Central memory CD4-positive, alpha-beta T cell (primary cell): ENCODE results near the gene ABHD12.
A peak's percentile ranks its signal among the peaks of the same experiment; 100 is the strongest.
"Not testable (repeated sequence)": the region's sequence is repeated elsewhere in the genome, so short reads cannot be mapped to it uniquely, and the experiment has no call there.

Source experiments
- DNase-seq: peaks from one replicate; pipeline ENCODE4 v3.0.0; 2022
- total RNA-seq, 3 experiments: gene quantifications; one replicate each; lab custom pipeline; 2026; lab: John Stamatoyannopoulos, UW

The ABHD12 gene
- 23.4 to 30.1 (median 27.9) reads per million in 3 experiments for total RNA-seq

GRCh38 chr20:25390538-25391528, at the start of gene ABHD12:
ABHD12 (minus strand) TSS chr20:25390835; CDS start chr20:25390703, 132 bp downstream.
- peak; percentile 92 for DNase-seq

- DNase-seq, result no peak
Observed at GRCh38 chr20:25439328-25439727, 48.7 kb upstream of the ABHD12 start.

- no peak for DNase-seq
Observed at GRCh38 chr20:25437153-25437581, 46.5 kb upstream of the ABHD12 start.

DNA sequence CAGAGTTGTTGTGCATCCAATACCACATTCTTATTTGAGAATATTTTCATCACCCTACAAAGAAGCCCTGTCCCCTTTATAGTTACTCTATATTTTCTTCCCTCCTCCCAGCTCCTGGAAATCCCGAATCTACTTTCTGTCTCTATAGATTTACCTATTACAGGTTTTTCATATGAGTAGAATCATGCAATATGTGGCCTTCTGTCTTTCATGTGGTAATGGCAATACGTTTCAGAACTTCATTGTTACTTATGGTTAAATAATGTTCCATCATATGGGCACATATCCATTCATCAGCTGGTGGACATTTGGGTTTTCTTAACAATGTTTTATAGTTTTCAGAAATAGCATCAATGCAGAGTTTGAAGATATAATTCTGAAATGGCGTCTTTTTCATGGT, 33.9 kb upstream of the ABHD12 start:
- DNase-seq, result no peak

GRCh38 chr20:25422032-25422431, 31.4 kb upstream of the ABHD12 start:
- DNase-seq, result no peak

- no peak for DNase-seq
Observed at GRCh38 chr20:25421102-25421501, 30.5 kb upstream of the ABHD12 start.

- DNase-seq, result no peak
Observed at GRCh38 chr20:25418776-25419175, 28.1 kb upstream of the ABHD12 start.

GRCh38 chr20:25408890-25409289, 18.3 kb upstream of the ABHD12 start:
- DNase-seq, result no peak

DNA sequence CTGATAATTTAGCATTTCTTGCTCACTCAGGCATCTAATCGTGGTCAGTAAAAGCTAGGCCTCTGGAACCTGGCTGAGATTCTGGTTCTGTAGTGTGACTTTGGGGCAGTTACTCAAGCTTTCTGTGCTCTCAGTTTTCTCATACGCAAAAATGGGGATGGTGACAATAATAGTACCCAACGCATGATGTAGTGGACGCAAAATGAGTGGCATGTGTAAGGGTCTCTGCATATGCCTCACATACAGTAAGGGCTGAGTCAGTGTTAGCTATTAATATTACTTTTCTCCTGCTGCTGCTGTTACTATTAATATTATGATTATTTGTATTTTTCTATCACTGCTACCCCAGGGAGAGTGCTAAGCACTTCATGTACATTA, 17.5 kb upstream of the ABHD12 start:
- no peak for DNase-seq

- peak; percentile 69 for DNase-seq
Observed at GRCh38 chr20:25407311-25408169, 16.9 kb upstream of the ABHD12 start, which contains the start of gene GINS1. GINS1 (plus strand) TSS chr20:25407673; CDS start chr20:25407821, 148 bp downstream.

DNA sequence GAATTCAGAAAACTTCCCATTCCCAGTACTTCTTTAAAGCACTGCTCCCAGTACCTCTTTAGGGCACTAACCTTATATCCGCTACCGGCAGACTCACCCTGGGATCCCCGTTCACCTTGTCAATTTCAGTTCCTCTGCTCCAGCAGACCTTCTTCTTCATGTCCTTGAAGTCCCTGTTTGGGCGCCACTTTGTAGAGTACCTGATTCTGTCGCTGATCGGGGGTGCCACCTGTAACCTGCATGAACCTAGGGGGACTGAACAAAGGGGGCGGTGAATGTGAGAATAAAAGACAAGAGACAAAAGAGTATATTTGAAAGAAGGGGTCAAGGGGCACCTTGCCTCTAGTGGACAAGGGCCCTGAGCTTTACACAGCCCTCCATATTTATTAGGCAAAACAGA, 11.9 kb upstream of the ABHD12 start:
- no peak for DNase-seq

DNA sequence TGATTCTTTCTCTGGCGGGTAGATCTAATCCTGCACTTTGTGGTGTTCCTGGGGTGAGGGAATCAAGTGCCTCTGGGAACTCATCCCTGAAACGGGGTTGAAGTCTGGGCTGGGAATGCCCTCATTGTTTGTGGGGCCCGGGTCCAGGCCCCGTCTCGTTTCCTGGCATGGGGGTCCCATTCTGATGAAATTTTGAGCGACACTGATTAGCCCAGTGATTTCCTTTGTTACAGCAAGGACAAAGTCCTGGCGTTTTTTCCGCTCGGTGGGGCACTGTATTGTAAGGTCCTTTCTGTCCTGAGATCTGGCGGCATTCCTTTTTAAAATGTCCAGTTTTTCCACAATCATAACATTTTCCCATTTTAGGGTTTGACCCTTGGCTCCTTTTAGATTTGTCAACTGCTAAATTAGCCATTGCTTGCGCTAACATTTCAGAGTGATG, 9.7 kb upstream of the ABHD12 start:
- DNase-seq, result not testable (repeated sequence)

DNA sequence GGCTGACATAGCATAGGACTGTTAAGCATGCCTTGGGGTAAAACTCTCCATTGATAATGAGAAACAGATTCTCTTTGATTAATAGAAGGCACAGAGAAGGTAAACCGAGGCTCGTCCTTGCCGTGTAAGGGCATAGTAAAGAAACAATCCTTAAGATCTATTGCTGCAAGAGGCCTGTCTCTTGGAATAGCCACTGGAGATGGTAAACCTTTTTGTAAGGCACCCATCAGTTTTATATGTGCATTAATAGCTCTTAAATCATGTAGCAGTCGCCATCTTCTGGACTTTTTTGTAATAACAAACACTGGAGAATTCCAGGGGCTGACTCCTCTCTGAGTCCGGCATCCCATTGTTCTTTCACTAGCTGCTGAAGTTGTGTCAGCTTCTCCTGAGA, 8.4 kb upstream of the ABHD12 start:
- peak; percentile 33 for DNase-seq

DNA sequence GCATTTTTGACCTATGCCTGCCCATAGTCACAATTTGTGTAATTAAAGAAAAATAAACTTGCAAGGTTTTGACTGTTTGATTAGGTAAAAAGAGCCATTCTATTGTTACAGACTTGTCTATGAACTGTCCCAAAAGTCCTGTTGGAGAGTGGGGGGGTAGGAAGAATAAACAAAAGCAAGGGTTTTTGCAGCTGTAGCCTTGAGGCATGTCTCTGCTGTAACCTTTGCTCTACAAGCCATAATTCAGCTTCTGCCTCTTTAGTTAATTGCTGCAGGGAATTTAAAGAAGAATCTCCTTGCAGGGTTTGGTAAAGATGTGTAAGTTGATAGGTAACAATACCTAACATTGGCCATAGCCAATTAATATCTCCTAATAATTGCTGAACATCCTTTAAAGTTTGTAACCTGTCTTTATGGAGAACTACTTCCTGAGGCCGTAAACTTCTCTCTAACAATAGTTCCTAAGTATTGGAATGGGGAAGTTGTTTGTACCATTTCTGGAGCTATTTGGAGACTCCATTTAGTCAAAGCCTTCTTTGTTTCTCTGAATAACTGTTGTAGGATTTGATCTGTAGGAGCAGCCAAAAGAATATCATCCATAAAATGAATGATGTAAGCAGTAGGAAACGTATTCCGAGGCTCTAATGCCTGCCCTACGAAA, 7.9 kb upstream of the ABHD12 start:
- DNase-seq, result no peak

DNA sequence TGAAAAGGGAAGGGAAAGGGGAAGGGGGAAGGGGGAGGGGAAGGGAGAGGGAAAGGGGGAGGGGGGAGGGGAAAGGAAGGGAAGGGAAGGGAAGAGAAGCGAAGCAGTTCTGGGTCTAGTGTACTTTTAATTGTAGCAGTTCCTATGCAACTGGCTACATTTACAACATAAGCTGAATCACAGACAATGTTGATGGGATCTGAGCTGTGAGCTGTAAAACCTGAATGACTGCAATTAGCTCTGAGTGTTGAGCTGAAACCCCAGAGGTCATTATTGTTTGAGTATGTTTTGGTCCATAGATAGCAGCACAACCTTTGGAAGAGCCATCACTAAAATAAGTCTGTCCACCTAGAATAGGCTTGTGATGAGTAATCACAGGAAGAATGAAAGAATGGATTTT, 7.2 kb upstream of the ABHD12 start:
- no peak for DNase-seq

DNA sequence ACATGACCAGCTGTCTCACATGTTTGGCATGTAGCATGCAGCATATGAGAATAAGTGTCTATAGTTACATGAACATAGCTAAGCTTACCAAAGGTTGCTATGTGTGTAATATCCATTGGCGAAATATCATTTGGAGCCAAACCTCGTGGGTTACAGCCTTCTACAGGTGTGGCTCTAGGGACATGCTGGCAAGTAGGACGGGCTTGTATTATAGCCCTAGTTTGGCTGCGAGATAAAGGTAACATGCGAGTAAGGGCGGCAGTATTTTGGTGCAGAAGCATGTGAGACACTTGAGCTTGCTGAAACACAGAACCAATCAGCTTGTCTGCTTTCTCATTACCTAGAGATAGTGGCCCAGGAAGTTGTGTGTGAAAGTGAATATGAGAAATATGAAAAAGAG, 6.5 kb upstream of the ABHD12 start:
- DNase-seq, result no peak

GRCh38 chr20:25394996-25395395, 4.4 kb upstream of the ABHD12 start:
- no peak for DNase-seq

- no peak for DNase-seq
Observed at GRCh38 chr20:25394276-25394675, 3.6 kb upstream of the ABHD12 start.

DNA sequence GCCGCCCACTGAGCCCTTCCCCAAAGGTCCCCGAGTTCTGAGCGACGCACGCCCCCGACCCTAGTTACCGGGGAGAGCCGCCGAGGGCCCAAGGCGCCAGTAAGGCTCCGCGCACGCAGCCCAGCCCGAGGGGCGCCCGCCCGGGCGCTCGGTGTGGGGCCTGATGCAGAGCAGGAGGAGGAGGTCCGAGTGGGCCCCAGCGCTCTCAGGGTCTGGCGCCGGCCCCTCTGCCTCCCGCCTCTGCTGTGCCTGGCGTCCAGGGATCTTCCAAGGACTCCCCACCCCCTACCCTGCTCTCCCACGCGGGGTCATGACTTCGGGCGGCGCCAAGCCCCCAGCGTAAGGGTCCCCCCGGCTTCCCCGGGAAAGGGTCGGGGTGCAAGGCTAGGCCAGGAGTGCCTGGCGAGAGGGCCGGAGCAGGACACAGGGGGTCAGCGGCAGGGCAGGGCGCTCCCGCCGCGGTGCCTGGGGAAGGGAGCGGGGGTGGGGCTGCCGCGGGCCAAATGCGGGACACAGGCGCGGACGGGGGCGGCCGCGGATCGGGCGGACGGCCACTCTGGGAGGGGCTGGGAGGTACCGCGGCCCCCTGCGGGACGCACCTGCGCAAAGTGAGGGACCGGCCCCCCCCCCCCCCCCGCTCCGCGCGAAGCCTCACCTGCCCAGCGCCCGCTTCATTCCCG, 637 bp downstream of the ABHD12 start:
- DNase-seq, result peak; percentile 10

DNA sequence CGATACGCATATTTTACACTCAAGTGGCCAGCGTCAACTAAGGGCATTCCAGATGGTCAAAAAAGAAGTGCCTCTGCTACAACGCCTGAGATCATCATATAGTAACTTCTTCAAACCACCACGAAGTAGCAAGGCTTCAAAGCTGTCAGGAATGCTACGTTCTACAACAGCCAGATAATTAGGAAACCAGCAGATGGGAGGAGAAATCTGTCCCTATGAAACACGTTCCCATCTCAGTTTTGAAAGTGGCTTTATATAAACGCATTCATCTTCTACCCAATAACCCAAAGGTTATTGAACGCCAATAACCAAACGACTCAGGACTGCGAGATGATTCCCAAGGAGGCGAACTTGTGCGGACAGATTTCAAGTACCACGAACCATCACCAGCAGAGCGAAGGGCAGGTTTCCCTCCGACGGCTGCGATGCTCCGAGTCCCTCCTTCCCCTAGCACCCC, 1.2 kb downstream of the ABHD12 start:
- no peak for DNase-seq

GRCh38 chr20:25382704-25383370, 7.8 kb downstream of the ABHD12 start:
- DNase-seq, result no peak
